Stimulated activated CD4-positive, alpha-beta T cell treated with anti-CD3 and anti-CD28 coated beads, Interleukin-15, amount 100 ng/mL, for 1 hour (primary cell): ENCODE results near the gene FSD1L.
"Not testable (repeated sequence)": the region's sequence is repeated elsewhere in the genome, so short reads cannot be mapped to it uniquely, and the experiment has no call there.

ENCODE experiments used
- DNase-seq, 2 donors: peaks; one replicate each; pipeline ENCODE4 v3.0.0-alpha.2; 2020; ENCODE audit warnings: low read depth in 1 of 2, low spot score in 1 of 2

Gene FSD1L

DNA sequence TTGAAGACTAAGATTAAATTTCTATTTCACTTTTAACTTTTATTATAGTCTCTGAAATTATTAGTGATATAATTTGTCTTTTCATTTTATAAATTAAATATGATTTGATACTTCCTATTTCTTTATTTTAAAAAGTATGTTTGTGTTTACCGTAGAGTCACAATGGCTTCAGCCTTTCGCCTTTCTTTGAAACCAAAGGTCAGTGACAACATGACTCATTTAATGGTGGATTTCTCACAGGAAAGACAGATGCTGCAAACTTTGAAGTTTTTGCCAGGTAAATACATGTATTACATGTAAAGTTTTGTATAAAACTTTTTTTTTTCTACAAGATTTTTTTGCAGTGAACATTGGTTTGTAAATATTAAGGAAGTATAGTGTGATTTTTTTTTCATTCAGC, 36.4 kb downstream of the FSD1L start:
- DNase-seq, result no peak

DNA sequence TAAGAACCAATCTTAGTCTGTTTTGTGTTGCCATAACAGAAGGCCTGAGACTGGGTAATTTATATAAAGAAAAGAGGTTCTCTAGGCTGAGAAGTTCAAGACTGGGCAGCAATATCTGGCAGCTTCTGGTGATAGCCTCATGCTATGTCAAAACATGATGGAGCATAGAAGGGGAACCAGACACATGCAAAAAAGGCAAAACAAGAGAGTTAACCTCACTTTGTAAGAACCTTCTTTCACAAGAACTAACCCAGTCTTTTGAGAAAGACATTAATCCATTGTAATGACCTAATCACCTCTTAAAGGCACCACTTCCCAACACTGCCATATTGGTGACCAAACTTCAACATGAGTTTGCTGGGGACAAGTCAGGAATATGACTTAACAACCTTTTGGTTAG, 37.3 kb downstream of the FSD1L start:
- DNase-seq, result no peak

DNA sequence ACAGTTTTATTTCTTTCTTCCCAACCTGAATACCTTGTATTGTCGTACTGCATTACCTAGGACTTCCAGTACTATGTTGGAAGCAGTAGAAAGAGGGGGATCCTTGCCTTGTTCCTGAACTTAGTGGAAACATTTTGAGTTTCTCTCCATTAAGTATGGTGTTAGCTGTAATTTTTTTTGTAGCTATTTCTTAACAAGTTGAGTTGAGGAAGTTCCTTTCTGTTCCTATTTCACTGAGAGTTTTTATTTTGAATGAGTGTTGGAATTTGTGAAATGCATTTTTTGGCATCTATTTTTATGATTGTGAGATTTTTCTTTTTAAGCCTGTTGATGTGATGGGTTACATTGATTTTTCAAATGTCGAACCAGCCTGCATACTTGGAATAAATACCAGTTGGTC, 49.0 kb downstream of the FSD1L start:
- DNase-seq, result no peak

DNA sequence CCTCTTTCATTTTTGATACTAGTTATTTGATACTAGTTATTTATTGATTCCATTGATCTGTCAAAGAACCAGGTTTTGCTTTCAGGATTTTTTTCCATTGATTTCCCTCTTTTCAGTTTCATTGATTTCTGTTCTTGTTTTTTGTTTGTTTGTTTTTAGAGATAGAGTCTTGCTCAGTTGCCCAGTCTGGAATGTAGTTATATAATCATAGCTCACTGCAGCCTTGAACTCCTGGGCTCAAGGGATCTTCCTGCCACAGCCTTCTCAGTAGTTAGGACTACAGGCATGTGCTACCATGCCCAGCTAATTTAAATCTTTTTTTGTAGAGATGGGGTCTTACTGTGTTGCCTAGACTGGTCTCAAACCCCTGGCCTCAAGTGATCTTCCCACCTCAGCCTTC, 49.9 kb downstream of the FSD1L start:
- DNase-seq, result no peak

DNA sequence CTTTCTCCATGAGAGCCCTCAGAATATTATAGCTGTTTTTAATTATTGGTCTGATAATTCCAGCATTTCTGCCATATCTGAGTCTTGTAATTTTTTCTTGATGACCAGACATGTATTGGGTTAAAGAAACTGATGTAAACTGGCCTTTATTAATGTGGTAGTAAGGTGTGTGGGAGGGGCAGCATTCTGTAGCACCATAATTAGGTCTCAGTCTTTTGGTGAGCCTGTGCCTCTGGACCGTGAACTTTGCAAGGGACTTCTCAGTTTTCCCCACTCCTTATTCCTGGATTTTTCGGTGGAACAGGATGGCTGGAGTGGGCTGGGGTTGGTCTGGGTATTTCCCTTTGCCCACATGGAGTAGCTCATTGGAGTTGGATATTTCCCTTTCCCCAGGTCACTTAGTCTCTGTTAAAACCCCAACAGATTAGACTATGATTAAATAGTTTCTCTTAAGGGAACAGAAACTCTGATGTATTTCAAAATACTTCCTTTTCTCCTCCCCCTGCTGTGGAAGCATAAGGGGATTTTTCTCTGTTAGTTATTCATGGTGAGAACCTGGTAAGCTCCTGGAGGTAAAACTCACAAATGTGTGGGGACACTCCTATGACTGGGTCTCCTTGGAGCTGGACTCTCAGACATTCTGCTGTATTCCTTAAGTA, 52.4 kb downstream of the FSD1L start:
- no peak for DNase-seq

DNA sequence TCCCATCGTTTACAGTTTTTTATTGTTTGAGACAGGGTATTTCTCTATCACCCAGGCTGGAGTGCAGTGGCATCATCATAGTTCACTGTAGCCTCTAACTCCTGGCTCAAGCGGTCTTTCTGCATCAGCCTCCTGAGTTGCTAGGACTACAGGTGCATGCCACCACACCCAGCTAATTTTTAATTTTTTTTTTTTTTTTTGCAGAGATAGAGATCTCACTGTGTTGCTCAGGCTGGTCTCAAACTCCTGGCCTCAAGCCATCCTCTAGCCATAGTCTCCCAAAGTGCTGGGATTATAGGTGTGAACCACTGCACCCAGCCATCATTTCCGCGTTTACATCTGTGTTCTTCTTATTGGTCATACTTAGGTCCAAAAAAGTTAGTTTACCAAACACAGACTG, 53.6 kb downstream of the FSD1L start:
- no peak for DNase-seq

DNA sequence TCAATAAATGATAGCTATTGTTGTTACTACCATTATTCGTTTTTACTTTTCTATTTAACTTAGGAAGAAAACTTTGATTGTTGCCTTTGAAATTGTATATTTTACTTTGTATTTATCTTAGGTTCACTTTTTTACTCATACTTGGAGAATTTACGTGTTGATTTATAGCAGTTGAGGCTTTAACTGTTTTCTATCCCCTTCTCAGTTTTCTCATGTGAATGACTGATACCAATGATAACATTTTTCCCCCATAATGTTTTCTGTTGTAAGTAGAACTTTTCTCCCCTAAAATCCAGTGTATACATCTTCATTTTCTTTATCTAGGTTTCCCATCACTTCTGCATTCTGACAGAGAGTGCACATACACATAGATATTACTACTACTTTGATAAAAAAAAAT, 54.4 kb downstream of the FSD1L start:
- DNase-seq, result no peak

DNA sequence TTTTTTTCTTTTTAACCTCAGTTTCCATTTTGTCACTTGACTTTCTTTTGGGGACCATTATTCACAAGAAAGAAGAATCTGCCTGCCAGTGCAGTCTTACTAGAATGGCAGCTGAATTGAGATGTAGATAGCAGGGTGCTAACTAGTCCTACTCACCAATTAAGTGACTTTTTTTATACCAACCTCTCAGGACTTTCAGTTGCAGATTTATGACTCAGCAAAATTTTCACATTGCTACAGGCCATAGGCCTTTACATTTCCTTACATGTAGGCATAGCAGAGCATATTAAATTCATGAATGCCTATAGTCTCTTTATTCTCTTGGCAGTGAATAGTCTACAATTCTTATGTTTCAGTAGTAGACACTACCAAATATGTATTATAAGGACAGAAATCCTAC, 56.0 kb downstream of the FSD1L start:
- no peak for DNase-seq

DNA sequence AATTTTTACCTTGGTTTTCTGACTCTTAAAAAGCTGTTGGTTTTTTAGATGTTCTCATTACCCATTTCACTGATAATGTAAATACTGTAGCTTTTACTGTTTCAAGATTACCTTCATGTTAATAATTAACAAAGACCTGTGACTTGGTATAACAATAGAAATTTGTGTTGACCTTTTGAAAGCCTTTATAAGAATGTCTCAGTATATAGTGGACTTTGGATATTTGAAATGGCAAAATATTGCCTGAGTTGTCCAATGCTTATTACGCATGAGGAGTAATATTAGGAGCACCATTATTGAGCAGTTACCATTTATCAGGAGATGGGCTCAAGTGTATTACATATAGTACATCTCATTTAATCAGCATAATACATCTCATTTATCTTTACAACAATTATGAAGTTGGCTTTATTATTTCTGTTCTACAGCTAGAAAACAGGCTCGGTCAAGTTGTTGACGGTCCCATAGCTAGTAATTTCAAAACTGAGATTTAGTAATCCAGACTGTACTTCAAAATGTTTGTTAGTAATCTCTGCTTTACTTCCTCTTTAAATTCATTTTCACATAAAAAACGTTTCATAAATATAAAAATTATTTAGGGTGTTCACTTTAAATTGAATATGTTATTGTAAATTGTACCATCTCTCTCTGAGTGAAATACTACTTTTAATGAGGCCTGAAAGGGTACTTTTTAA, 59.4 kb downstream of the FSD1L start:
- DNase-seq, result no peak

DNA sequence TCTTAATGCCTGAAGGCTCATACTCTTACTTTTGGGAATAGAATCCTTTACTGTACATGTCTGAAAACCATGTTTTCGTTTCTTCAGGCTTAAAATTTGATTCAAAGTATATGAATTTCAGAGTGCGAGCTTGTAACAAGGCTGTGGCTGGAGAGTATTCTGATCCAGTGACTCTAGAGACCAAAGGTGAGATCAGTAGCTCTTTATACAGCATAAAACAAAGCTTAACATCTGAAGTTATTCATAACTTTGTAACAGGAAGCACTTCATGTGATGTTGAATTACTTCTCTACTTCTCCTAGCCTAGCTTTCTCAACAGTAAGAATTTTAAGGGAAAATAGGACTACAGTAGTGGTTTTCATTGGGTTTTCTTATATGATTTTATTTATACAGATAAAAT, 60.7 kb downstream of the FSD1L start:
- no peak for DNase-seq

DNA sequence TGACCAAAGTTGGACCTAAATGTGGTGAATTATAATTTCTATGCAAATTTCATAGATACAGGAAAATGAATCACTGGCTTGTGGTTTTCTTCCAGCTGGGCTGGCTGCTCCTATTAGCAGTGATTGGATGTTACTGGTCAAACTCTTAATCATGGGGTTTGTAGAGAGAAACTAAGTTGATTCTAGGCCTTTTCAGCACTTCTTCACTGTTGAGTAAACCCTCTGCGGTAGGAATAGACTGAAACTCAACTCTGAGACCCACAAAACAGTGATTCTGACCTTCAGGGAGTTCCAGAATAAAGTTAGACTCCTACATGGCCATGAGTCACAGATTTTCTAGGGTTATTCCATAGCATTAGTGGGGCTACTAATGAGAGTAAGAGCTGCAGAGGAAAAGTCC, 62.2 kb downstream of the FSD1L start:
- DNase-seq, result no peak

DNA sequence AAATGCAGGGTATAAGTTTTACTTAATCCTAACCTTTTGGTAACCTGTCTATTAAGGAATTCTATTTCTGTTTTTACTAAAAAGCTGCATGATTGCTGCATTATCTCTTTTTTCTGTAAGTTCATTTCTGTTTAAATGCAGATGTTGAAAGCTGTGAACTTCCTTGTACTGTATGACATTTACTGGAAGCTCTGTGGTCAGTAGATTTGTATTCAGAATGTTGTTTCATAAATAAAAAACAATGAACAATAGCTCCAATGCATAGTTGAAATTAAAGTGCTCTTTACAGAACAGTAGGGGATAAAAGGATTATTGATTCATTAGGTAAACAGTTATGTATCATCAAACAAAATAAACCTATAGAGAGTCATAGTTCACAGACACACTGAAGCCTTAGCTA, 63.6 kb downstream of the FSD1L start:
- DNase-seq, result no peak

DNA sequence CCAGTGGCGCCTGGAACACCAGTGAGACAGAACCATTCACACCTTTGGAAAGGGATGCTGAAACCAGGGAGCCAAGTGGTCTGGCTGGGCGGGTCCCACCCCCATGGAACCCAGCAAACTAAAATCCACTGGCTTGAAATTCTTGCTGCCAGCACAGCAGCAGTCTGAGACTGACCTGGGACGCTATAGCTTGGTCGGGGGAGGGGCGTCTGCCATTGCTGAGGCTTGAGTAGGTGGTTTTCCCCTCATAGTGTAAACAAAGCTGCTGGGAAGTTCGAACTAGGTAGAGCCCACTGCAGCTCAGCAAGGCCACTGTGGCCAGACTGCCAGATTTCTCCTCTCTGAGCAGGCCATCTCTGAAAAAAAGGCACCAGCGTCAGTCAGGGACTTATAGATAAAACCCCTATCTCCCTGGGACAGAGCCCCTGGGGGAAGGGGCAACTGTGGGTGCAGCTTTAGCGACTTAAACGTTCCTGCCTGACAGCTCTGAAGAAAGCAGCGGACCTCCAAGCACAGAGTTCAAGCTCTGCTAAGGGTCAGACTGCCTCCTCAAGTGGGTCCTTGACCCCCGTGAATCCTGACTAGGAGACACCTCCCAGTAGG, 68.1 kb downstream of the FSD1L start:
- no peak for DNase-seq

DNA sequence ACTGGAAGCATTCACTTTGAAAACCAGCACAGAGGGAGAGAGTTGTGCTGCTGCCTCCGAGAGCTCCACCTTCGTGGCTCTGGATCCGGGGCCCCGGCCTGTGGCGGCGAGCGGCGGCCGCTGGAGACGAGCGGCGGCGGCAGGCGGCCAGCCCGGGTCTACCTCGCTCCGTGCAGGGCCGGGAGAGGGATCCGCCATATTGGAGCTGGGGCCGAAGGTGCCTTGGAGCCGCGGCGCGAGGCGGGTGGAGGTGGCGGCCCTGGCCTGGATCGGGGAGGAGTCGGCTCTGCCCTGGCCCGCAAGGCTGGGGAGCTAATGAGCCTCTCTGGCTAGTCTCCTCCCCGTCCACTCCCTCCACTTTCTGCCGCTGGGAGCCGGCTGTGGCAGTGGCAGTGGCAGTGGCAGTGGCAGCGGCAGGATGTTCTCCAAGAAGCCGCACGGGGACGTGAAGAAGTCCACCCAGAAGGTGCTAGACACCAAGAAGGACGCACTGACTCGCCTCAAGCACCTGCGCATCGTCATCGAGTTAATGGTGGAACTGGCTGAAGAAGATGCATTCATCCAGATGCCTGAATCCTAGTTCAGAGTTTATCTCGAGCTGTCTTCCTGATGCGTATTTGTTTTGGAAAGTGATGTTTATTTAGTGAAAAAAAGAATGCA, 72.0 kb downstream of the FSD1L start:
- peak; percentile 3 to 16 for DNase-seq

DNA sequence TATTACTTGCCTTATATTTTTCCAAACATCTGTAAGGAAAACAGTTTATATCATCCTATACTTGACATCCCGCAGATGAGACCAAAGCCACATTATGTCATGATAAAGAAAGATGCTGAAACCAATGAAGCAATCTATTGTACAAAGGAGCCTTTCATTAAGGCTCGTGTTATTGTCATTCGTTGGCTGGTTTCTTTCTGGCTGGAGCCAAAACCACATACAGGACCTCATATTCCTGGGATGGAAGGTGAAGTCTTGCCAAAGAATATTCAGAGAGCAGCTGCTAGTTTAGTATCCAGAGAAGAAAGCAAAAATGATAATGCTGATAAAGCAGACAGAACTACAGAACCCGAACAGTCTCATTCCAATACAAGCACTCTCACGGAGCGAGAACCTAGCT, 73.2 kb downstream of the FSD1L start:
- DNase-seq, result not testable (repeated sequence)

DNA sequence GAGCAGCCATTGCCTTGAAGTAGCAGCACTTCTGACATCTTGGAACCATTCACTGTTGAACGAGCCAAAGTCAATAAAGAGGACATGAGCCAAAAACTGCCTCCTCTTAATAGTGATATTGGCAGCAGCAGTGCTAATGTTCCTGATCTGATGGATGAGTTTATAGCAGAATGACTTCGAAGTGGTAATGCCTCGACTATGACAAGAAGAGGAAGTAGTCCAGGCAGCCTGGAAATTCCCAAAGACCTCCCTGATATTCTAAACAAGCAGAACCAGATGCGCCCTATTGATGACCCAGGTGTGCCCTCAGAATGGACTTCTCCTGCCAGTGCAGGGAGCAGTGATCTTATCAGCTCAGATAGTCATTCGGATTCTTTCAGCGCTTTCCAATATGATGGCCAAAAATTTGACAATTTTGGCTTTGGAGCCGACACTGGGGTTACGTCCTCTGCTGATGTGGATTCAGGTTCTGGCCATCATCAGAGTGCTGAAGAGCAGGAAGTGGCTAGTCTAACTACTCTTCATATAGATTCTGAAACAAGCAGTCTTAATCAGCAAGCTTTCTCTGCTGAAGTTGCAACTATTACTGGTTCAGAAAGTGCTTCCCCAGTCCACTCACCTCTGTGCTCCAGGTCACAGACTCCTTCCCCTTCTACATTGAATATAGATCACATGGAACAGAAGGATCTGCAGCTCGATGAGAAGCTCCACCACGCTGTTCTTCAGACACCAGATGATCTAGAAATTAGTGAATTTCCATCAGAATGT, 75.0 kb downstream of the FSD1L start:
- DNase-seq, result not testable (repeated sequence)

DNA sequence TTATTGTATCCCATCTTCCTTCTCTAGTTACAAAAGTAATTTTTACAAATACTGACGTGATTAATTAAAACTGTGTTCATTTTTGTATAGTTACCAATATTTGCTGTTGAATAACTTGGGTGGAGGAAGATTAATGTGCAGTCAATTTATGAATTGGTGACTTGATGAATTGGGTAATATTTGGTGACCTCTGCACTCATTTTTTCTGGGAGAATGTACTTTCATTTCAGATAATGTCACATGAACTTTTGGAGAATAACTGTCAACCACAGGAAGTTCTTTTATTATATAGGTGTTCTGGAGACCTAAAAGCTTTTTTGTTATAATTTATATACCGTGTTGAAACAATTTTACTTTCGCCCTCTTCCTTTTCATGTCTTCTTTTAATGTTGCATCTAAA, 83.7 kb downstream of the FSD1L start:
- DNase-seq, result no peak

DNA sequence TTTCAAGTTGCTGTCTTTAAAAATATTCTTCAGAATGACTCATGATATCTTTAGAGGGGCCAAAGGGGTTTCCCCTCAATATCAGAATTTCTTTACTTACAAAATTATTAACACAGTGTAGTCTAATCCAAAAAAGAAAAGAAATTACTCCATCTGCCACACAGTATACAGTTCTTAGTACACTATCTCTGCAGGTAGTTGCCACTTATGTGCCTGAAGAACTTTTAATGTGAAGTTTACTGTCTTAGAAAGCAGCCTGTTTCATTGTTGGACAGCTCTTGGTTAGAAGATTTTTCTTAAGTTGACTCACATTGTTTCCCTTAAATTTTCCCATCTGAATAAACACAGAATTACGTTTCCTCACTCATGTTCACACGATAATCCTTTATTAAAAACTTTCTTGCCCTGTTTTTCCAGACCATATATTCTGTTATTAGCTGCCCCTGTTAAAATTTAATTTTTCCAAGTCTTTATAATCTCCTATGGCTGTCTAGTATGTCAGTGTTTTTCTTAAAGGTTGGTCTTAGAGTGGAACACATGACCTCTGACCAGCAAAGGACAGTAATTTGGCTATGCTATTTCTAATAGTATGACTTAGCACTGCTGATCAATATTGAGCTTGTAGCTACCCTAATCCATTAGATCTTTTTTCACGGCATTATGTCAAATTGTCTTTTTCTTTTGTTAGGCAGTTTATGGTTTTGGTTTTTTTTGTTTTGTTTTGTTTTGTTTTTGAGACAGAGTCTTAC, 88.3 kb downstream of the FSD1L start:
- no peak for DNase-seq

DNA sequence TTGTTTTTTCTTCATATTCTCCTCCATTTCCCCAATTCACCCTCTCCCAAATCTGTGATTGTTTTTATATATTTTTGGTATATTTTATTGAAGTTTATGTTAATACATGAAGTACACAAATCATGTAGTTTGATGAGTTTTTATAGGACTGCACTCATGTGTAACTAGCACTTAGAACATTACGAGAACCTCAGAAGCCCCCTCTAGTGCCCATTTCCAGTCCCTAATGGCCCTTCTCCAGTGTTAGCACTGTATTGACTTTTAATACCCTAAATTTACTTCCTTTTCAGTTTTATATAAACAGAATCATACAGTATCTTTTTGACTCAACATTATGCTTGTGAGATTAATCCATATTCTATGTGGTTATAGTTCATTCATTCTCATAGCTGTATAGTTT, 91.6 kb downstream of the FSD1L start:
- DNase-seq, result no peak

DNA sequence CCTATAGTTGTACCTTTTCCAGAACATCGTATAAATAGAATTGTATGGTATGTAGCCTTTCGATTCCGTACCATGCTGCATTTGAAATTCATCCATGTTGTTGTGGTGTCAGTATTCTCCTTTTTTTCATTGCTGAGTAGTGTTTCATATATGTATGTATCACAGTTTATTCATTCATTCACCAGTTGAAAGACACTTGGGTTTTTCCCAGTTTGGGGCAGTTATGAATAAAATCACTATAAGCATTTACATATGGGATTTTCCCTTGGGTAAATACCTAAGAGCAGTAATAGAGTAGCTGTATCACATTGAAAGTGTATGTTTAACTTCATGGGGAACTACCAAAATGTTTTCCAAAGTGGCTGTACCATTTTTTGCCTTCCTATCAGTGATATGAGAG, 94.0 kb downstream of the FSD1L start:
- no peak for DNase-seq

DNA sequence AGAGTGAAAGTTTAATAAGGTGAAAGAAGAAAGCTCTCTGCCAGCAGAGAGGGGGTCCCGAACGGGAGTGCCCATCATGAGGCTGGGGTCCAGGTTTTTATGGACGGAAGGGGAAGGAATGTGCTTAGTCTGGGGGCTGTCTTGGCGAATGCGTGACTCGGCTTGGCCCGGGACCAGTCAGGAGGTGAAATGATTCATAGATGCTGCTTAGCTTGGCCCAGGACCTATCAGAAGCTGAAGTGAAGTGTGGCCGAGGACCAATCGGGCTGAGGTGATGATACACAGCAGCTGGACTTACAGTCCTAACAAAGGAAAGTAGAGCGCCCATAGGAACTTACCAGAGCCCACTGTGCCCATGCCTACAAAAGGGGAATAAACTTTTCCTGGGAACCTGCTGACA, 106.2 kb downstream of the FSD1L start:
- no peak for DNase-seq
